Peyer's patch (tissue), 4 donors: ENCODE measurements around the gene FLT4. TPM values are rescaled to one million over a fixed set of nuclear protein-coding genes. Genes with fewer than 3 reads are reported as not detected.
"Not testable (repeated sequence)": the region's sequence is repeated elsewhere in the genome, so short reads cannot be mapped to it uniquely, and the experiment has no call there.

ENCODE experiments used
- DNase-seq, 3 donors: peaks; one replicate each; pipeline ENCODE4 v3.0.0-alpha.2; 2017 to 2019
- H3K27ac ChIP-seq, 4 donors: fragments of 200-600 bp; sonication (generic); one replicate each; pipeline ENCODE4 v1.5.1; 2016 to 2019
- H3K27me3 ChIP-seq, 2 donors: fragments of 200-600 bp; sonication (generic); one replicate each; pipeline ENCODE4 v1.5.1; 2019
- H3K36me3 ChIP-seq, 3 donors: fragments of 200-600 bp; sonication (generic); one replicate each; pipeline ENCODE4 v1.5.1; 2016 to 2019
- H3K4me1 ChIP-seq, 4 donors: fragments of 200-600 bp; sonication (generic); one replicate each; pipeline ENCODE4 v1.5.1; 2016 to 2019
- H3K4me3 ChIP-seq, 4 donors: fragments of 200-600 bp; sonication (generic); 1 replicate in 3 of 4; 2 replicates in 1 of 4; pipeline ENCODE4 v1.5.1; 2016 to 2019; ENCODE audit warnings: mild to moderate bottlenecking in 1 of 4
- H3K9me3 ChIP-seq, 4 donors: fragments of 200-600 bp; sonication (generic); one replicate each; pipeline ENCODE4 v1.5.1; 2016 to 2019; ENCODE audit warnings: mild to moderate bottlenecking in 1 of 4
- CTCF ChIP-seq, 6 experiments: fragments of 450-650 bp in 4 of 6; fragments of 200-600 bp in 2 of 6; sonication (generic) in 1 of 6; IDR thresholded peaks; one replicate each; pipeline ENCODE4 v1.5.1; 2017 to 2019; ENCODE audit warnings: antibody characterized with exemption in 6 of 6, mild to moderate bottlenecking in 3 of 6, moderate library complexity in 1 of 6
- POLR2A ChIP-seq, 2 donors: fragments of 450-650 bp; IDR thresholded peaks; one replicate each; pipeline ENCODE4 v1.5.1; 2017; ENCODE audit warnings: antibody characterized with exemption in 2 of 2, mild to moderate bottlenecking in 2 of 2, moderate library complexity in 2 of 2
- total RNA-seq, 4 donors: library from RNA; depleted of rRNA; stranded (reverse); fragments of >200 nt; gene quantifications; one replicate each; pipeline ENCODE4 v1.1.0, GENCODE V29; 2016

FLT4 gene
- total RNA-seq, 4 donors from 2014 or later, result 3.9 to 17.3 (median 6.1) TPM

DNA sequence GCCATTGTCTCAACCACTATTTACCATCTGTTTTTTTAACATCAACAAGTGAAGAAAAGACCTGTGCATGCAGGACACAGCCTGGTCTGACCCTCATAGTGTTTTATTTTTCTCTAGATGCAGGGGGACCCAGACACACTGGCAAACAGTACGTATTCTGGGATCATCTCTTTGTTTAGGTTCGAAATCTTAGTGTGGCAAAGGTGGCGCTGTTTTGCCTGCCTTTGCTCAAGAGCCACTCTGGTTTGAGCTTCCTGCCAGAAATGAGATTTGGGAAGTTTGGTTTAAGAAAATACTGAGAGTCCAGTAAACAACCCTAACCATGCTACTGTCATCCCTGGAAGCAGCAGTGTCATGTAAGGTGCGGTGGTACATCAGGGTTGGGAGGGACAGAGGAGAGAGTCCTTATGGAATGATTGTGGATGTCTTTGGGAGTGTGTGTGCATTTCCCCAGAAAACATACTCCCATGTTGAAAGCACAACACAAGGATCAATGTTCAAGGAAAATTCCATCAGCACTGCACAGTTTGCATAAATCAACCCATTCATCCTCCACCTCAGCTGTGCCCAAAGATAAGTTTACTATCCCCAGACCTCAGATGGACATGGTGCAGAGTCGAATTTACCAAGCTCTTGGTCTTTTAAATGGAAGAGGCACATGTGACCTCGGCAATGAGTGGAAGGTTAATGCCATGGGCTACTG is 34.0 kb upstream of the FLT4 start:
- Histone ChIP-seq H3K9me3 (no peaks in the 10 kb centered on the region), H3K4me3 (no peak overlapping the region), H3K27me3 (no peaks in the 10 kb centered on the region), H3K4me1 (no peaks in the 10 kb centered on the region), H3K36me3 (no peaks in the 10 kb centered on the region), H3K27ac (no peak overlapping the region)
- no peak for DNase-seq
- TF ChIP-seq CTCF (IDR thresholded peaks at IDR 0.05), result no peak
- no peak for TF ChIP-seq POLR2A (IDR thresholded peaks at IDR 0.05)

DNA sequence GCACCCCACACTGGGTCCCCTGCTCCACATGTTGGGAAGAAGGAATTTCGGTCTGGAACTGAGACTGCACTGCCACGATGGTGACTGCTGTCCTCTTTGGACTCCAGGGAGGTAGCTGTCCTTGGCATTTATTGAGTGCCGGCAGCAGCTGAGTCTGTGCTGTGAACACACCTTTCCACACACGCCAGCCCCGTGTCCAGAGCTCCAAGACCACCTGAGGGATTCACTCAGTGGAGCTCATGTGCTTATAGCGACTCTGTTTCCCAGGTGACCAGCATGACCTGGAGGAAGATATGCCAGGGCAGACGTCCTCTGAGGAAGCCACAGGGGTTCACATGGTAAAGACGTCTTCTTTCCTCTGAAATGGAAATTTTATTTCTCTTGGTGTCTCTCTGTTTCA is 33.2 kb upstream of the FLT4 start:
- no peaks in the 10 kb centered on the region for H3K27me3 ChIP-seq
- DNase-seq, result no peak
- TF ChIP-seq CTCF (IDR thresholded peaks at IDR 0.05), result no peak
- no peak for TF ChIP-seq POLR2A (IDR thresholded peaks at IDR 0.05)

GRCh38 chr5:180682008-180682407 is 32.6 kb upstream of the FLT4 start:
- H3K36me3 ChIP-seq, DNase-seq, H3K27me3 ChIP-seq, H3K9me3 ChIP-seq, H3K4me3 ChIP-seq, H3K4me1 ChIP-seq, H3K27ac ChIP-seq: not testable (repeated sequence)

More for the DNA sequence above, 33.2 kb upstream of the FLT4 start:
- H3K4me1 ChIP-seq, result no peaks in the 10 kb centered on the region
- H3K36me3 ChIP-seq, result no peaks in the 10 kb centered on the region
- no peak overlapping the region for H3K27ac ChIP-seq
- H3K9me3 ChIP-seq, result no peaks in the 10 kb centered on the region
- H3K4me3 ChIP-seq, result no peak overlapping the region

DNA sequence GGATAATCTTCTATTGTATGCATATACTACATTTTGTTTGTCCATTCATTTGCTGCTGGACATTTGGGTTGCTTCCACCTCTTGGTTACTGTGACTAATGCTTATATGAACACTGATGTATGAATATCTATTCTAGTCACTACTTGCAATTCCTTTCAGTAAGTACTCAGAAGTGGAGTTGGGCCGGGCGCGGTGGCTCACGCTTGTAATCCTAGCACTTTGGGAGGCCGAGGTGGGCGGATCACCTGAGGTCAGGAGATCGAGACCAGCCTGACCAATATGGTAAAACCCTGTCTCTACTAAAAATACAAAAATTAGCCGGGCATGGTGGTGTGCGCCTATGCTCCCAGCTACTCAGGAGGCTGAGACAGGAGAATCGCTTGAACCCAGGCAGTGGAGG is 28.9 kb upstream of the FLT4 start:
- H3K4me3 ChIP-seq, H3K27me3 ChIP-seq, DNase-seq, H3K4me1 ChIP-seq, H3K27ac ChIP-seq, H3K9me3 ChIP-seq, H3K36me3 ChIP-seq: not testable (repeated sequence)

DNA sequence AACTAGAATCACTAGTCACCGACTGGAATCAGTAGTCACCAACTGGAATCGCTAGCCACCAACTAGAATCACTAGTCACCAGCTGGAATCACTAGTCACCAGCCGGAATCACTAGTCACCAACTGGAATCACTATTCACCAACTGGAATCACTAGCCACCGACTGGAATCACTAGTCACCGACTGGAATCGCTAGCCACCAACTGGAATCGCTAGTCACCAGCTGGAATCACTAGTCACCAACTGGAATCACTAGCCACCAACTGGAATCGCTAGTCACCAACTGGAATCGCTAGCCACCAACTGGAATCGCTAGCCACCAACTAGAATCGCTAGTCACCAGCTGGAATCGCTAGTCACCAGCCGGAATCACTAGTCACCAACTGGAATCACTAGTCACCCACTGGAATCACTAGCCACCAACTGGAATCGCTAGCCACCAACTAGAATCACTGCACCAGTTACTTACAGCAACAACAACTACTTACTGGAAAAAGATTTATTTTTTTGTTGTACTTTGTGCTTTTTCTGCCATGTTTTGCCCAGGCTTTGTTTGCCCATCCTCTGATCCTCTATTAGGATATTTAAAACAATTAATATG is 25.7 kb upstream of the FLT4 start:
- Histone ChIP-seq H3K36me3 (no peaks in the 10 kb centered on the region), H3K27me3 (peaks cover 0 to 7% of the 10 kb centered on the region in 2 donors), H3K27ac (no peak overlapping the region), H3K4me1 (no peaks in the 10 kb centered on the region), H3K4me3 (no peak overlapping the region), H3K9me3 (no peaks in the 10 kb centered on the region)
- TF ChIP-seq CTCF (IDR thresholded peaks at IDR 0.05), result no peak
- TF ChIP-seq POLR2A (IDR thresholded peaks at IDR 0.05), result no peak
- DNase-seq, result no peak

- not testable (repeated sequence) for H3K27me3 ChIP-seq, H3K4me1 ChIP-seq
- peak overlapping the region in 1 of 4 donors; percentile 12 for H3K4me3 ChIP-seq
Measured at GRCh38 chr5:180674090-180674475, 24.7 kb upstream of the FLT4 start.

DNA sequence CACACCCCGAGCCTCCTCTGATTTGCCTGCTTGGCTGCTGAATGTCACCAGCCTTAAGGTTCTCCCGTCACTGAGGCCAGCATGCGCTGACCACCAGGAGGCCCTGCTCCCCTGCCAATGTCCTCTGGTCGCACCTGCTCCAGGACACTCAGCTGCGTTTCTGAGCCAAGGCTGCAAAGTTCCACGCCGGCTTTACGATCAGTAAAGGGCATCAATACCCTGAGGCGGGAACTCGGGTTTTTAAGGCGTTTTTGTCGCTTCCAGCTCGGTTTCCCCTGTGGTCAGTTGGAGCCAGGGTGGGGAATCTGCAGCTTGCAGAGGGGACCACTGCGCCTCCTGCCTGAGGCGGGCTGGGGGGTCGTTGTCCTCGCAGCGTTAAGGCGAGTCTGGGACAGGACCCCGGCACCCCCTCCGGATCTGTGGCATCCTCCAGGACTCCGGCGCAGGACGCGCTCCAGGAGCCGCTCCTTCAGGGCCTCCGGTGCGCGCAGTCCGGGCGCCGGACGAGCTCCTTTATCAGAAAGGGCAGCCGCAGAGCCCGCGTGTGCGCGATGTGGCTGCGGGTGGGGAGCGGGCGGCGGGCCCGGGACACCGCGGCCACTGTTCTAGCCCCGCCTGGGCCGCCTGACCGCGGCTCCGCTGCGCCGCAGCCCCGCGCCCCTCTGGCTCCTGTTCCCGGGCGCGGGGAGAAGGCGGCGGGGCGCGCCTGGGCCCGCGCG is 24.1 kb upstream of the FLT4 start:
- no peak for DNase-seq
- H3K4me3 ChIP-seq, result peak overlapping the region in 1 of 4 donors; percentile 12
- TF ChIP-seq CTCF (IDR thresholded peaks at IDR 0.05), result no peak
- no peak for TF ChIP-seq POLR2A (IDR thresholded peaks at IDR 0.05)

More at GRCh38 chr5:180674090-180674475, 24.7 kb upstream of the FLT4 start:
- not testable (repeated sequence) for H3K36me3 ChIP-seq, DNase-seq, H3K27ac ChIP-seq, H3K9me3 ChIP-seq

GRCh38 chr5:180671958-180672524 is 22.6 kb upstream of the FLT4 start:
- H3K27ac ChIP-seq, H3K36me3 ChIP-seq, H3K27me3 ChIP-seq, H3K4me1 ChIP-seq, H3K4me3 ChIP-seq, DNase-seq, H3K9me3 ChIP-seq: not testable (repeated sequence)

More for the DNA sequence above, 24.1 kb upstream of the FLT4 start:
- peaks cover 0 to 7% of the 10 kb centered on the region in 2 donors for H3K27me3 ChIP-seq
- H3K9me3 ChIP-seq, result no peaks in the 10 kb centered on the region
- H3K4me1 ChIP-seq, result no peaks in the 10 kb centered on the region
- H3K27ac ChIP-seq, result no peak overlapping the region
- H3K36me3 ChIP-seq, result no peaks in the 10 kb centered on the region
